ENCODE measurements around the gene FBRSL1. TPM values are rescaled to one million over a fixed set of nuclear protein-coding genes. Genes with fewer than 3 reads are reported as not detected.
"Not testable (repeated sequence)": the region's sequence is repeated elsewhere in the genome, so short reads cannot be mapped to it uniquely, and the experiment has no call there.

The FBRSL1 gene
- total and polyA plus RNA-seq, 12 donors = 28.1 to 90.6 (median 47.0) TPM

- ATAC-seq (no peak), DNase-seq (no peak)
- 78 to 92% methylated on average over 5 to 6 of the region's 6 CpGs for WGBS, 2 donors
- H3K27ac ChIP-seq = no peak overlapping the region
- intact Hi-C loops (cut with DNase I) = no loop called here
- no peaks in the 10 kb centered on the region for H3K9me3 ChIP-seq
- no peak for TF ChIP-seq CTCF (IDR thresholded peaks at IDR 0.05)
- no peaks in the 10 kb centered on the region for H3K4me1 ChIP-seq
- H3K36me3 ChIP-seq = peaks cover 0 to 12% (median 0%) of the 10 kb centered on the region in 9 donors
- H3K27me3 ChIP-seq = no peaks in the 10 kb centered on the region
- no peak overlapping the region for H3K4me3 ChIP-seq
Observed at GRCh38 chr12:132530447-132530846, 40.5 kb downstream of the FBRSL1 start.

- Histone ChIP-seq H3K27ac (no peak overlapping the region), H3K36me3 (peaks cover 0 to 8% (median 0%) of the 10 kb centered on the region in 9 donors), H3K27me3 (no peaks in the 10 kb centered on the region), H3K4me1 (no peaks in the 10 kb centered on the region), H3K9me3 (no peaks in the 10 kb centered on the region), H3K4me3 (no peak overlapping the region)
- intact Hi-C loops (cut with DNase I) = no loop called here
- ATAC-seq (no peak), DNase-seq (no peak)
- 97 to 100% methylated on average over 7 of the region's 7 CpGs for WGBS, 2 donors
- no peak for TF ChIP-seq CTCF (IDR thresholded peaks at IDR 0.05)
Observed at GRCh38 chr12:132530851-132531250, 40.9 kb downstream of the FBRSL1 start.

GRCh38 chr12:132532711-132533583, 43.0 kb downstream of the FBRSL1 start:
- not testable (repeated sequence) for H3K36me3 ChIP-seq

GRCh38 chr12:132533584-132533958, 43.6 kb downstream of the FBRSL1 start:
- no peaks in the 10 kb centered on the region for H3K4me1 ChIP-seq
- no peak overlapping the region for H3K4me3 ChIP-seq
- TF ChIP-seq CTCF (IDR thresholded peaks at IDR 0.05) = no peak
- no peak overlapping the region for H3K27ac ChIP-seq
- no peaks in the 10 kb centered on the region for H3K9me3 ChIP-seq
- peaks cover 0 to 4% (median 0%) of the 10 kb centered on the region in 9 donors for H3K36me3 ChIP-seq
- WGBS, 2 donors = 87 to 96% methylated on average over 6 of the region's 6 CpGs
- DNase-seq (no peak), ATAC-seq (no peak)
- intact Hi-C loops (cut with DNase I) = no loop called here
- no peaks in the 10 kb centered on the region for H3K27me3 ChIP-seq

More at GRCh38 chr12:132532711-132533583, 43.0 kb downstream of the FBRSL1 start:
- H3K4me3 ChIP-seq; H3K4me1 ChIP-seq; DNase-seq; H3K27me3 ChIP-seq; ATAC-seq; H3K27ac ChIP-seq; intact Hi-C loops (cut with DNase I); H3K9me3 ChIP-seq: not testable (repeated sequence)
- 91 to 93% methylated on average over 20 of the region's 20 CpGs for WGBS, 2 donors

GRCh38 chr12:132534076-132534475, 44.1 kb downstream of the FBRSL1 start:
- Histone ChIP-seq H3K4me3 (no peak overlapping the region), H3K27me3 (no peaks in the 10 kb centered on the region), H3K9me3 (no peaks in the 10 kb centered on the region), H3K27ac (no peak overlapping the region), H3K4me1 (no peaks in the 10 kb centered on the region), H3K36me3 (peaks cover 0 to 4% (median 0%) of the 10 kb centered on the region in 9 donors)
- intact Hi-C loops (cut with DNase I) = no loop called here
- 97 to 98% methylated on average over 13 of the region's 13 CpGs for WGBS, 2 donors
- TF ChIP-seq CTCF (IDR thresholded peaks at IDR 0.05) = no peak
- DNase-seq = no peak
- ATAC-seq = no peak
